ENCODE data around the gene IL10RA. TPM values are rescaled to one million over a fixed set of nuclear protein-coding genes. Genes with fewer than 3 reads are reported as not detected.

Gene IL10RA
- total RNA-seq, result 22.7 TPM
- 24.2 TPM for polyA plus RNA-seq
- long read RNA-seq, donor 1, result 0 reads
- long read RNA-seq, donor 2, result 0 reads
- long read RNA-seq, donor 3, partial matches to known transcripts, result 0 of 5 reads
- long read RNA-seq, donor 3, other reads (novel, unspliced or antisense), result 0 of 5 reads
- long read RNA-seq, donor 4, full-length matches to known transcripts, result 7 of 7 reads
- long read RNA-seq, donor 4, partial matches to known transcripts, result 0 of 7 reads
- long read RNA-seq, donor 4, other reads (novel, unspliced or antisense), result 0 of 7 reads
- long read RNA-seq, donor 5, transcript IL10RA-201 (7 exons, 3,695 nt), result major isoform, 11 of 34 reads
- long read RNA-seq, donor 5, partial matches to known transcripts, result 16 of 34 reads
- long read RNA-seq, donor 5, other reads (novel, unspliced or antisense), result 0 of 34 reads
- long read RNA-seq, donor 6, partial matches to known transcripts, result 0 of 2 reads
- long read RNA-seq, donor 6, other reads (novel, unspliced or antisense), result 0 of 2 reads
- long read RNA-seq, donor 7, transcript IL10RA-201 (7 exons, 3,695 nt), result major isoform, 5 of 10 reads
- long read RNA-seq, donor 7, partial matches to known transcripts, result 0 of 10 reads
- long read RNA-seq, donor 7, other reads (novel, unspliced or antisense), result 0 of 10 reads
- long read RNA-seq, donor 8, partial matches to known transcripts, result 8 of 12 reads
- long read RNA-seq, donor 8, other reads (novel, unspliced or antisense), result 0 of 12 reads
- long read RNA-seq, donor 9, partial matches to known transcripts, result 0 of 3 reads
- long read RNA-seq, donor 9, other reads (novel, unspliced or antisense), result 0 of 3 reads
- long read RNA-seq, donor 10, full-length matches to known transcripts, result 10 of 10 reads
- long read RNA-seq, donor 10, partial matches to known transcripts, result 0 of 10 reads
- long read RNA-seq, donor 10, other reads (novel, unspliced or antisense), result 0 of 10 reads

DNA sequence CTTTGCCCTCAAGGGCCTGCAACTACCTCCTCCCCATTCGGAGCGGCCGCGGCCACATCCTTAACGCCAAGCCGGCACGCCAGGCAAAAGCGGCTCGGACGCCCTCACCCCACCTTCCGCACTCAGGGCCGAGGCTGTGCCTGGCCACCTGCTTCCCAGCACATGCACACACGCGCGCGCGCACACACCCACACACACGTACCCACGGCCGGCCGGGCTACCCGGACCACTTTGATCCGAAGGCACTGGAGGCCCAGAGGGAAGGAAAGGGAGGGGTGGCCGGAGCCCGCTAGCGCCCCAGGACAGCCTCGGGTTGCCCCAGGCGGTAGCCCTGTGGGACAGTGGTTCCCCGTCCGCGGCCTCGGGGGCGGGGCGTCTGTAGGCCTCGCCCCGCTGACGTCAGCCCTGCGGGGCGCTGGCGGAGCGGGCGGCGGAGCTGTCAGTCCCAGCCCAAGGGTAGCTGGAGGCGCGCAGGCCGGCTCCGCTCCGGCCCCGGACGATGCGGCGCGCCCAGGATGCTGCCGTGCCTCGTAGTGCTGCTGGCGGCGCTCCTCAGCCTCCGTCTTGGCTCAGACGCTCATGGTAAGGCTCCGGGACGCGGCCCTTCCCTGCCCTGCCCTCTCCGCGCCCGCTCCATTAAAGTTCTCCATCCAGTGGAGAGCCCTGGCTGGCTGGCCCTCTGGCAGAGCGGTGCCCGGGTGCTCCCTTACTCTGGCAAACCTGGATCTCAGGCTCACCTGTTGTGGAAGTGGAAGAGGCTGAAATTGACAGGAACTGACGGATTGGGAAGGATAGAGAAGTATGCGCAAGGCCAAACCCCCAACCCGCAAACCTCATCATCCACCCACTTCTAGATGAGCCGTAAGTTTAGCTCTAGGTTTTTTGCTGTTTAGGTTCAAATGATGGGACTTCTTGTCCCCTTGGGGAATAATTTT lies at the start of gene IL10RA:
TSS of gene IL10RA (plus strand) at position 442 of the 935 bp plus-strand sequence. CDS start at position 516, 74 bp downstream.
- H3K27me3 ChIP-seq (ENCODE audit: control insufficient read depth in 2 of 2, insufficient read depth in 1 of 2, low read length in 1 of 2), result peaks cover 4 to 17% of the 10 kb centered on the region in 2 donors
- DNase-seq (ENCODE audit: low read depth in 6 of 9, low spot score in 9 of 9), result peak in 7 of 9 donors; percentile 50 to 84 (median 65)

DNA sequence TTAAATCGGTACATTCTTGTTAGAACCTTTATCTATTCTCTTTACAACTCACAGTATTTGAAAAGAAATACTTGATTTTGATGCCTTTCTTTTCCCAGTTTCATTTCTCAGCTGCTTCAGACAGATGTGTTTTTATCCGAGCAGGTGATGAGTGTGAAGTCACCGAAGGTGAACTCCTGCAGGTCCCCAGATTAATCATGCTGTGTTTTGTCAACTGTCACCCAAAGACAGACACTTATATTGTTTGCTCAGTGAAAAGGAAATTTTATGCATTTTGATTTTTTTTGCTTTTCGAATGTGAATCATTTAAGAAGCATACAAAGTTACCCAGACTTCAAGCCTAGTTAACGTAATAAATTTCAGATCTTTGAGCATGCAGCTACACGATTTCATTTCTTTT lies 49.2 kb upstream of the IL10RA start:
- no peak overlapping the region for H3K27ac ChIP-seq (ENCODE audit: low read depth in 1 of 2, low read length in 1 of 2)
- no peak for DNase-seq (ENCODE audit: low read depth in 6 of 9, low spot score in 9 of 9)
- H3K36me3 ChIP-seq (ENCODE audit: control insufficient read depth in 2 of 2, insufficient read depth in 2 of 2, low read length in 1 of 2), result no peaks in the 10 kb centered on the region
- WGBS, result 92% methylated on average over 6 of the region's 6 CpGs
- no peaks in the 10 kb centered on the region for H3K27me3 ChIP-seq (ENCODE audit: control insufficient read depth in 2 of 2, insufficient read depth in 1 of 2, low read length in 1 of 2)
- peaks cover under 1 to 9% of the 10 kb centered on the region in 2 donors for H3K4me1 ChIP-seq (ENCODE audit: control insufficient read depth in 2 of 2, insufficient read depth in 2 of 2, low read length in 2 of 2)
- H3K4me3 ChIP-seq (ENCODE audit: low read length in 2 of 2), result no peak overlapping the region
- H3K9me3 ChIP-seq (ENCODE audit: control insufficient read depth in 2 of 2, insufficient read depth in 1 of 2, low read length in 1 of 2), result no peaks in the 10 kb centered on the region

More for the DNA sequence above, at the start of gene IL10RA:
- 5% methylated on average over 71 of the region's 71 CpGs for WGBS
- Histone ChIP-seq H3K9me3 (ENCODE audit: control insufficient read depth in 2 of 2, insufficient read depth in 1 of 2, low read length in 1 of 2) (no peaks in the 10 kb centered on the region), H3K4me1 (ENCODE audit: control insufficient read depth in 2 of 2, insufficient read depth in 2 of 2, low read length in 2 of 2) (peaks cover 11 to 26% of the 10 kb centered on the region in 2 donors), H3K4me3 (ENCODE audit: low read length in 2 of 2) (peak within 1 kb of the TSS; percentile 68 to 74), H3K27ac (ENCODE audit: low read depth in 1 of 2, low read length in 1 of 2) (peak within 1 kb of the TSS; percentile 33 to 87), H3K36me3 (ENCODE audit: control insufficient read depth in 2 of 2, insufficient read depth in 2 of 2, low read length in 1 of 2) (peaks cover 12 to 20% of the 10 kb centered on the region in 2 donors)

DNA sequence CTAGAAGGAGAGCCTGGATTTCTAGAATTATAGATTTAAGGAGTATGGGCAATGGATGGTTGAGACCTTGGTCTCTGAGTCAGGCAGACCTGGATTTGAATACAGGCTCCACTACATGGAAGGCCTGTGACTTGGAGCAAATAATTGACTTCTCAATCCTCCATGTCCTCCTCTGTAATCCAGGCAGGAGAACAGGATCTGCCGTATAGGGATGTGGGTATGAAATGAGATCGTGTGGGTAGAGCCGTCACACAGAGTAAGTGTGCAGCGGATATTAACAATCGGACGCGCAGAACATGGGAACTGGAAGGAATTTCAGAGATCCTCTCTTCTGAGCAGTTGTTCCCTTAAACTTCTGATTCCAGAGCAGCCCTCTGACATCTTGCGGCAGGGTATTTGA lies 45.5 kb upstream of the IL10RA start:
- WGBS, result 97% methylated on average over 8 of the region's 8 CpGs
- Histone ChIP-seq H3K4me1 (ENCODE audit: control insufficient read depth in 2 of 2, insufficient read depth in 2 of 2, low read length in 2 of 2) (peaks cover 0 to 9% of the 10 kb centered on the region in 2 donors), H3K27ac (ENCODE audit: low read depth in 1 of 2, low read length in 1 of 2) (no peak overlapping the region), H3K27me3 (ENCODE audit: control insufficient read depth in 2 of 2, insufficient read depth in 1 of 2, low read length in 1 of 2) (no peaks in the 10 kb centered on the region), H3K36me3 (ENCODE audit: control insufficient read depth in 2 of 2, insufficient read depth in 2 of 2, low read length in 1 of 2) (no peaks in the 10 kb centered on the region), H3K4me3 (ENCODE audit: low read length in 2 of 2) (no peak overlapping the region), H3K9me3 (ENCODE audit: control insufficient read depth in 2 of 2, insufficient read depth in 1 of 2, low read length in 1 of 2) (no peaks in the 10 kb centered on the region)
- DNase-seq (ENCODE audit: low read depth in 6 of 9, low spot score in 9 of 9), result no peak

DNA sequence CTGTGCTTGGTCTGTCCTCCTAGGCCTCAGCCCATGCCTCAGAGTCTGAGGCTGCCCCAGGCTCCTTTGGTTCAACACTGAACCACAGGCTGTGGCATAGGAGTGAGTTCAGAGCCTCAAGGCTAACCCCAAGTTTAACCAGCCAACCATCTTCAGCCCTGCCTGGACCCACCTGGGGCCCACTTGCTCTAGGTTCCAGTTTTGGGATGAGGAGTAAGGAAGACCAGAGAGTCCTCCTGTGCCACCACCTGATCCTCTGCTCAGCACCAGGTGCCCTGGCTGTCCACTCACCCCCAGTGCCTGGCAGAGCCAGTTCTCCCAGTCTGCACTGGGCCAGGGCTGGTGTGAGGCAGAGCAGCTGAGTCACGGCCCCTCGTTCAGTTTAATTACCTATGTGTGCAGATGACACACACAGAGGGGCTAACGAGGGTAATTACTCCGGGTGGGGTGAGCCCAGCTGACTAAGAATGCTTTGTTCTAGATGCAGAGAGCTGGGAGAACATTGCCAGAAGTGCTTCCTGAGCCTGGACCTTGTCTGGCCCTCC lies 45.0 kb upstream of the IL10RA start:
- Histone ChIP-seq H3K9me3 (ENCODE audit: control insufficient read depth in 2 of 2, insufficient read depth in 1 of 2, low read length in 1 of 2) (no peaks in the 10 kb centered on the region), H3K4me1 (ENCODE audit: control insufficient read depth in 2 of 2, insufficient read depth in 2 of 2, low read length in 2 of 2) (peaks cover 0 to 9% of the 10 kb centered on the region in 2 donors), H3K27me3 (ENCODE audit: control insufficient read depth in 2 of 2, insufficient read depth in 1 of 2, low read length in 1 of 2) (no peaks in the 10 kb centered on the region), H3K36me3 (ENCODE audit: control insufficient read depth in 2 of 2, insufficient read depth in 2 of 2, low read length in 1 of 2) (no peaks in the 10 kb centered on the region), H3K4me3 (ENCODE audit: low read length in 2 of 2) (no peak overlapping the region), H3K27ac (ENCODE audit: low read depth in 1 of 2, low read length in 1 of 2) (no peak overlapping the region)
- no peak for DNase-seq (ENCODE audit: low read depth in 6 of 9, low spot score in 9 of 9)
- WGBS, result 95% methylated on average over 4 of the region's 4 CpGs

DNA sequence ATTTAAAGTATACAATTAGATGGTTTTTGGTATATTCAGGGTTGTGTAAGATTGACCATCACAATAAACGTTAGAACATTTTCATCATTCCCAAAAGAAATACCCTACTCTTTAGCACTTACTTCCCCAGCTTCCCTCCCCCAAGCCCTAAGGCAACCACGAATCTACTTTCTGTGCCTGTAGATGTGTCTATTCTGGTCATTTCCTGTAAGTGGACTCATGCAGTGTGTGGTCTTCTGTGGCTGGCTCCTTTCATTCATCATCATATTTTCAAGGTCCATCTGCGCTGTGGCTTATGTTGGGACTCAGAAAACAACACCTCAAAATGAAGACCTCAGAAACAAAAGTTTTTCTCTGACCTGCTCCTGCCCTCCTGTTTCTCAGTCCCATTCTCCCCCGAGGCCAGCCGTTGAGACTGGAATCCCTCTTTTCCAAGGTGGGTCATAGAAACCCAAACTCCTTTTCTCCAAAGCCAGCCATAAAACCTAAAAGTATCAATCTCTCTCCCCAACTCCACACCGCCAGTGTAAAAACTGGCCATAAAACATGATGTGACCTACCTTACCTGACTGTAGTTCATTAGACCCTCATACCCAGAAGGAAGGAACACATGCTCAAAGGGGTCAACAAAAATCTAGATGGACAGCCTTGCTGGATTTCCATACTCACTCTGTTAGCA lies 44.1 kb upstream of the IL10RA start:
- WGBS, result 93% methylated on average over 6 of the region's 6 CpGs
- H3K4me3 ChIP-seq (ENCODE audit: low read length in 2 of 2), result no peak overlapping the region
- no peak overlapping the region for H3K27ac ChIP-seq (ENCODE audit: low read depth in 1 of 2, low read length in 1 of 2)
- H3K36me3 ChIP-seq (ENCODE audit: control insufficient read depth in 2 of 2, insufficient read depth in 2 of 2, low read length in 1 of 2), result no peaks in the 10 kb centered on the region
- no peaks in the 10 kb centered on the region for H3K9me3 ChIP-seq (ENCODE audit: control insufficient read depth in 2 of 2, insufficient read depth in 1 of 2, low read length in 1 of 2)
- DNase-seq (ENCODE audit: low read depth in 6 of 9, low spot score in 9 of 9), result no peak
- H3K4me1 ChIP-seq (ENCODE audit: control insufficient read depth in 2 of 2, insufficient read depth in 2 of 2, low read length in 2 of 2), result peaks cover 2 to 16% of the 10 kb centered on the region in 2 donors
- no peaks in the 10 kb centered on the region for H3K27me3 ChIP-seq (ENCODE audit: control insufficient read depth in 2 of 2, insufficient read depth in 1 of 2, low read length in 1 of 2)

DNA sequence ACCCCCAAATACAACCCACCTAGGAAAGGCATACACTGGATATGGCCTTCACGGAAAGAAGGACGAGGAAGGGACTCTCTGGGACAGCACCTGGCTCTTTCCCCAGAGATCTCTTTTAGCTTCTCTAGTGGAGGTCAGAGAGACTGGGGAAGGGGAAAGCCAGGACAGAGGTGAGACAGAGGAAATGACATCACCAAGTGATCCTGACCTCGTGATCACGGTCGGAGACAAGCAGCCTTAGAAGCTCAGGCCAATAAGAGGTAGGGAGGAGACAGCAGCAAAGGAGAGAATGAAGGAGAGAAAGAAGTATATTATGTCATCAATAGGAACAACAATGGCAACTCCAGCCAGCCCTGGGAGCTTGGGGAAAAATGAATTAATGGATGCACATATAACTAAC lies 41.6 kb upstream of the IL10RA start:
- peaks cover 11 to 34% of the 10 kb centered on the region in 2 donors for H3K4me1 ChIP-seq (ENCODE audit: control insufficient read depth in 2 of 2, insufficient read depth in 2 of 2, low read length in 2 of 2)
- H3K27me3 ChIP-seq (ENCODE audit: control insufficient read depth in 2 of 2, insufficient read depth in 1 of 2, low read length in 1 of 2), result no peaks in the 10 kb centered on the region
- no peak overlapping the region for H3K27ac ChIP-seq (ENCODE audit: low read depth in 1 of 2, low read length in 1 of 2)
- no peak overlapping the region for H3K4me3 ChIP-seq (ENCODE audit: low read length in 2 of 2)
- no peaks in the 10 kb centered on the region for H3K36me3 ChIP-seq (ENCODE audit: control insufficient read depth in 2 of 2, insufficient read depth in 2 of 2, low read length in 1 of 2)
- DNase-seq (ENCODE audit: low read depth in 6 of 9, low spot score in 9 of 9), result no peak
- WGBS, result 88% methylated on average over 5 of the region's 5 CpGs
- no peaks in the 10 kb centered on the region for H3K9me3 ChIP-seq (ENCODE audit: control insufficient read depth in 2 of 2, insufficient read depth in 1 of 2, low read length in 1 of 2)

DNA sequence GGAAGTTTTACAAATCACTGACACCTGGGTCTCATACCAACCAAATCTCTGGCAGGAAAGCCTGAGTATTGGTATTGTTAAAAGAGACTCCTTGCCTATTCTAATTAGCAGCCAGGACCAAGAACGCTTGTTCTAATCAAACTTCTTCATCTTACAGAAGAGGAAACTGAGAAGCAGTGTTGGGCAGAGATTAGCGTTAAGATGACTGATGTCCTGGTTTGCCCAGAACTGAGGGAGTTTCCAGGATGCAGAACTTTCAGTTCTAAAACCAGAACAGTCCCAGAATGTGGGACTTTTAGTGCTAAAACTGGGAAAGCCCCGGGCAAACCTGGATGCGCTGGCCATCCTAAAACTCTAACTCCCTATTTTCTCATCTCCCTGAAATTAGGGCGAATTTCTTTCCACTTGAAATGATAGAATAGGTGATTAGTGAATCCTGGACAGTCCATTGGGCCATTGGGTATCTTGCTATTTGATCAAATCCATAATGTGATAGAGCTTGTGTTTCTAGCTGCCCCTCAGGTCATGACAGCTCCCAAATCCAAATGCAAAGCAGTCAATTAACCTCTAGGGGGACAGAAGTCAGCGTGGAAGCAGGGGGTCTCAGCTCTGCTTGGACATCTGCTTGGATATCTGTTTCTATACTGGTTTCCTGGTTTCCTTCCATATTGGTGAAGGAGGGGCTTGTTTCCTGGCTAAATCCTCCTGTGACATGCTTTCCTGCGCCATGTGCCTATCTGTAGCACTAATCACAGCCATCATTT lies 41.0 kb upstream of the IL10RA start:
- 54% methylated on average over 7 of the region's 7 CpGs for WGBS
- Histone ChIP-seq H3K36me3 (ENCODE audit: control insufficient read depth in 2 of 2, insufficient read depth in 2 of 2, low read length in 1 of 2) (no peaks in the 10 kb centered on the region), H3K9me3 (ENCODE audit: control insufficient read depth in 2 of 2, insufficient read depth in 1 of 2, low read length in 1 of 2) (no peaks in the 10 kb centered on the region), H3K27me3 (ENCODE audit: control insufficient read depth in 2 of 2, insufficient read depth in 1 of 2, low read length in 1 of 2) (no peaks in the 10 kb centered on the region), H3K4me1 (ENCODE audit: control insufficient read depth in 2 of 2, insufficient read depth in 2 of 2, low read length in 2 of 2) (peaks cover 18 to 40% of the 10 kb centered on the region in 2 donors), H3K4me3 (ENCODE audit: low read length in 2 of 2) (no peak overlapping the region), H3K27ac (ENCODE audit: low read depth in 1 of 2, low read length in 1 of 2) (no peak overlapping the region)
- no peak for DNase-seq (ENCODE audit: low read depth in 6 of 9, low spot score in 9 of 9)
